GOT3 (cell line): ENCODE measurements around the gene SLC25A19.
A peak's percentile ranks its signal among the peaks of the same experiment; 100 is the strongest.
"Not testable (repeated sequence)": the region's sequence is repeated elsewhere in the genome, so short reads cannot be mapped to it uniquely, and the experiment has no call there.

Experiments used
- DNase-seq: peaks from one replicate; lab custom pipeline; 2025; ENCODE audit warnings: mixed read lengths; lab: John Stamatoyannopoulos, UW

The SLC25A19 gene

GRCh38 chr17:75267411-75268232 is 21.6 kb downstream of the SLC25A19 start:
- DNase-seq: no peak

- DNase-seq: no peak
These were observed 22.2 kb downstream of the SLC25A19 start for GRCh38 chr17:75267153-75267410.

GRCh38 chr17:75266316-75267152 is 22.7 kb downstream of the SLC25A19 start:
- DNase-seq: no peak

- DNase-seq: no peak
These were observed 23.5 kb downstream of the SLC25A19 start for GRCh38 chr17:75265614-75266315.

GRCh38 chr17:75263055-75263454 is 26.2 kb downstream of the SLC25A19 start:
- DNase-seq: no peak

- DNase-seq: no peak
These were observed 27.1 kb downstream of the SLC25A19 start for GRCh38 chr17:75262112-75262606.

- DNase-seq: peak; percentile 91
These were observed 27.7 kb downstream of the SLC25A19 start, which contains the start of the genes GGA3 and MRPS7 for GRCh38 chr17:75261336-75262111. Gene GGA3 (minus strand): TSS chr17:75261606. CDS start chr17:75261587, 19 bp downstream. Gene MRPS7 (plus strand): TSS chr17:75261879. CDS start chr17:75261901, 22 bp downstream.

GRCh38 chr17:75260641-75261335 is 28.4 kb downstream of the SLC25A19 start:
- no peak for DNase-seq

- not testable (repeated sequence) for DNase-seq
These were observed 32.0 kb downstream of the SLC25A19 start for GRCh38 chr17:75257228-75257627.

- not testable (repeated sequence) for DNase-seq
These were observed 33.1 kb downstream of the SLC25A19 start for GRCh38 chr17:75255954-75256698.

GRCh38 chr17:75252039-75252816 is 37.0 kb downstream of the SLC25A19 start:
- DNase-seq: no peak

- no peak for DNase-seq
These were observed 39.2 kb downstream of the SLC25A19 start for GRCh38 chr17:75250009-75250471.

- no peak for DNase-seq
These were observed 39.7 kb downstream of the SLC25A19 start for GRCh38 chr17:75249564-75249963.

- DNase-seq: no peak
These were observed 42.8 kb downstream of the SLC25A19 start for GRCh38 chr17:75246404-75246803.

- DNase-seq: no peak
These were observed 44.2 kb downstream of the SLC25A19 start for GRCh38 chr17:75245011-75245410.

- no peak for DNase-seq
These were observed 44.9 kb downstream of the SLC25A19 start for GRCh38 chr17:75244133-75244866.

GRCh38 chr17:75242461-75243042 is 46.7 kb downstream of the SLC25A19 start:
- DNase-seq: no peak

GRCh38 chr17:75241996-75242460 is 47.2 kb downstream of the SLC25A19 start:
- DNase-seq: peak; percentile 30
